Osteoblast (primary cell): ENCODE data around the gene PTPRC. TPM values are rescaled to one million over a fixed set of nuclear protein-coding genes. Genes with fewer than 3 reads are reported as not detected.

Experiments
- DNase-seq: peaks from one replicate; pipeline ENCODE4 v3.0.0; 2011; ENCODE audit warnings: low spot score, mixed read lengths; ENCODE audit not compliant: insufficient read length; ENCODE audit errors: missing footprints
- H2AFZ ChIP-seq: 2 replicates; pipeline ENCODE4 v1.6.0; 2011; ENCODE audit warnings: mild to moderate bottlenecking, low read length
- H3K27ac ChIP-seq: 2 replicates; pipeline ENCODE4 v1.5.1; 2011; ENCODE audit warnings: mild to moderate bottlenecking, low read depth, low read length, moderate library complexity
- H3K27me3 ChIP-seq: 2 replicates; pipeline ENCODE4 v1.6.0; 2012; ENCODE audit warnings: mild to moderate bottlenecking, control low read depth, inconsistent platforms, low read length, moderate library complexity; ENCODE audit not compliant: insufficient read depth
- H3K36me3 ChIP-seq: 2 replicates; pipeline ENCODE4 v1.5.1; 2011; ENCODE audit warnings: mild to moderate bottlenecking, low read length, control low read depth, moderate library complexity; ENCODE audit not compliant: insufficient read depth
- H3K4me1 ChIP-seq: 2 replicates; pipeline ENCODE4 v1.5.1; 2011; ENCODE audit warnings: mild to moderate bottlenecking, low read length, control low read depth, moderate library complexity; ENCODE audit not compliant: insufficient read depth
- H3K4me2 ChIP-seq: 2 replicates; pipeline ENCODE4 v1.6.0; 2011; ENCODE audit warnings: mild to moderate bottlenecking, low read length; ENCODE audit not compliant: insufficient read depth
- H3K4me3 ChIP-seq: fragments of 200-600 bp; sonication (generic); 3 replicates; pipeline ENCODE4 v1.5.1; 2012; ENCODE audit warnings: mild to moderate bottlenecking, low read length, inconsistent platforms; ENCODE audit not compliant: insufficient read depth
- H3K79me2 ChIP-seq: 2 replicates; pipeline ENCODE4 v1.6.0; 2012; ENCODE audit warnings: mild to moderate bottlenecking, low read length, control low read depth, inconsistent platforms; ENCODE audit not compliant: insufficient read depth
- H3K9me3 ChIP-seq: 2 replicates; pipeline ENCODE4 v1.5.1; 2011; ENCODE audit warnings: low read depth, low read length, control low read depth
- H4K20me1 ChIP-seq: 2 replicates; pipeline ENCODE4 v1.6.0; 2012; ENCODE audit warnings: mild to moderate bottlenecking, low read length, control low read depth; ENCODE audit not compliant: insufficient read depth
- CTCF ChIP-seq: IDR thresholded peaks from 2 replicates; pipeline ENCODE4 v1.5.1; 2011; ENCODE audit warnings: mild to moderate bottlenecking, low read depth, low read length, moderate library complexity; ENCODE audit errors: extremely low read depth
- total RNA-seq: library from RNA; depleted of rRNA; stranded (reverse); fragments of >200 nt; gene quantifications from 2 replicates; pipeline ENCODE4 v1.2.3, GENCODE V29; 2012

Gene PTPRC
- total RNA-seq, 1 donor = 1.1 TPM

GRCh38 chr1:198797656-198798055, 158.8 kb downstream of the PTPRC start:
- Histone ChIP-seq H3K4me1 (peaks cover 6% of the 10 kb centered on the region), H3K4me3 (no peak overlapping the region), H4K20me1 (no peaks in the 10 kb centered on the region), H3K9me3 (peaks cover 4% of the 10 kb centered on the region), H2AFZ (no peak overlapping the region), H3K27ac (no peak overlapping the region), H3K4me2 (no peak overlapping the region), H3K27me3 (no peaks in the 10 kb centered on the region), H3K36me3 (no peaks in the 10 kb centered on the region), H3K79me2 (no peaks in the 10 kb centered on the region)
- no peak for DNase-seq
- no peak for TF ChIP-seq CTCF

GRCh38 chr1:198798923-198799386, 160.1 kb downstream of the PTPRC start:
- Histone ChIP-seq H3K4me3 (no peak overlapping the region), H3K4me2 (no peak overlapping the region), H3K4me1 (peaks cover 6% of the 10 kb centered on the region), H3K36me3 (no peaks in the 10 kb centered on the region), H4K20me1 (no peaks in the 10 kb centered on the region), H2AFZ (no peak overlapping the region), H3K79me2 (no peaks in the 10 kb centered on the region), H3K27ac (no peak overlapping the region), H3K9me3 (peaks cover 4% of the 10 kb centered on the region), H3K27me3 (no peaks in the 10 kb centered on the region)
- no peak for TF ChIP-seq CTCF
- no peak for DNase-seq

- H3K27me3 ChIP-seq = no peaks in the 10 kb centered on the region
- H3K27ac ChIP-seq = no peak overlapping the region
- no peaks in the 10 kb centered on the region for H3K36me3 ChIP-seq
- no peak overlapping the region for H3K4me2 ChIP-seq
- H3K4me1 ChIP-seq = peaks cover 6% of the 10 kb centered on the region
- H2AFZ ChIP-seq = no peak overlapping the region
- H3K4me3 ChIP-seq = no peak overlapping the region
- H4K20me1 ChIP-seq = no peaks in the 10 kb centered on the region
- DNase-seq = no peak
- H3K79me2 ChIP-seq = no peaks in the 10 kb centered on the region
- H3K9me3 ChIP-seq = no peaks in the 10 kb centered on the region
- no peak for TF ChIP-seq CTCF
Measured at GRCh38 chr1:198805498-198806151, 166.8 kb downstream of the PTPRC start.

GRCh38 chr1:198806861-198807260, 168.0 kb downstream of the PTPRC start:
- no peak overlapping the region for H2AFZ ChIP-seq
- no peak overlapping the region for H3K27ac ChIP-seq
- no peak overlapping the region for H3K4me2 ChIP-seq
- no peak overlapping the region for H3K4me3 ChIP-seq
- H3K9me3 ChIP-seq = no peaks in the 10 kb centered on the region
- H3K79me2 ChIP-seq = no peaks in the 10 kb centered on the region
- H3K36me3 ChIP-seq = no peaks in the 10 kb centered on the region
- TF ChIP-seq CTCF = no peak
- H3K27me3 ChIP-seq = no peaks in the 10 kb centered on the region
- no peaks in the 10 kb centered on the region for H4K20me1 ChIP-seq
- no peak for DNase-seq
- H3K4me1 ChIP-seq = peaks cover 6% of the 10 kb centered on the region

Other genes with a start within 250 kb of the PTPRC start
- 0.36 TPM in 1 of 2 replicates, not detected in the other for gene ATP6V1G3, start 98.4 kb upstream of the PTPRC start, total RNA-seq